ENCODE results near the gene ZC3H14.
"Not testable (repeated sequence)": the region's sequence is repeated elsewhere in the genome, so short reads cannot be mapped to it uniquely, and the experiment has no call there.

ZC3H14 gene, protein sequence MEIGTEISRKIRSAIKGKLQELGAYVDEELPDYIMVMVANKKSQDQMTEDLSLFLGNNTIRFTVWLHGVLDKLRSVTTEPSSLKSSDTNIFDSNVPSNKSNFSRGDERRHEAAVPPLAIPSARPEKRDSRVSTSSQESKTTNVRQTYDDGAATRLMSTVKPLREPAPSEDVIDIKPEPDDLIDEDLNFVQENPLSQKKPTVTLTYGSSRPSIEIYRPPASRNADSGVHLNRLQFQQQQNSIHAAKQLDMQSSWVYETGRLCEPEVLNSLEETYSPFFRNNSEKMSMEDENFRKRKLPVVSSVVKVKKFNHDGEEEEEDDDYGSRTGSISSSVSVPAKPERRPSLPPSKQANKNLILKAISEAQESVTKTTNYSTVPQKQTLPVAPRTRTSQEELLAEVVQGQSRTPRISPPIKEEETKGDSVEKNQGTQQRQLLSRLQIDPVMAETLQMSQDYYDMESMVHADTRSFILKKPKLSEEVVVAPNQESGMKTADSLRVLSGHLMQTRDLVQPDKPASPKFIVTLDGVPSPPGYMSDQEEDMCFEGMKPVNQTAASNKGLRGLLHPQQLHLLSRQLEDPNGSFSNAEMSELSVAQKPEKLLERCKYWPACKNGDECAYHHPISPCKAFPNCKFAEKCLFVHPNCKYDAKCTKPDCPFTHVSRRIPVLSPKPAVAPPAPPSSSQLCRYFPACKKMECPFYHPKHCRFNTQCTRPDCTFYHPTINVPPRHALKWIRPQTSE

DNA sequence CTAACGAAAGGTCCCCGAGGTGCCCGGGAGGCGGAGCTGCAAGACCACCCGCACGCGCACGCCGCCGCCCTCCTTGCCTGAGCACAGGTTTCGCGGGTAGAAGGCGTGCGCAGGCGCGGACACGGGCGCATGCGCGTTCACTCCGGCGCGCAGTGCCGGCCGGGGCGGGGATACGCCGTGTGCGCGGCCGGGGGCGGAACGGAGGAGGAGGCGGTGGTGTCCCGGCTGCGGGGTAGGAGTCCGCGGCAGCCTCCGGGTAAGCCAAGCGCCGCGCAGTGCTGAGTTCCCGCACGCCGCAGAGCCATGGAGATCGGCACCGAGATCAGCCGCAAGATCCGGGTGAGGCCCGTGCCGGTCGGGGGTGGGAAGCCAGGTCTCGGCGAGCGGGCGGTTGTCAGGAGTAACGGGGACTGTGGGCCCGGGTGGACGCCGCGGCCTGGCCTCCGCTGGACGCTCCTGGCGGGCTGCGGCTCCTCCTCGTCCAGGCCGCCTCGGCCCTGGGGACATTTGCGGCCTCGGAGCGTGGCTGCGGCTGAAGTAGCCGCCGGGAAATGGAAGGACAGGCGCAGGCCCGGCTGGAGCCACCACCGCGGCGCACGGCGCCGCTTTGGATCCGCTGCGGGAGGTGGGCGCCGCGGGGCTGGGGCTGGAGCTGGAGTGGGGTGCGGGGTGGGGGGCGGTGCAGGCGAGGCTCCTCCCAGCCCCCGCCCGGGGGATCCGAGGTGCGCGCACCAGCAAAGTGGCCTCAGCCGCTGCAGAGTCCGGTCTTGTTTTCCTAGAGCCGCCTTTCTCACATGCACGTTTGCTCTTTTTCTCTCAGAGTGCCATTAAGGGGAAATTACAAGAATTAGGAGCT lies at the start of gene ZC3H14:
ZC3H14 (plus strand) TSS at position 207 of the 856 bp plus-strand sequence; CDS start at position 304, 97 bp downstream.
- peak; percentile 94 to 95 (median 95) for DNase-seq

DNA sequence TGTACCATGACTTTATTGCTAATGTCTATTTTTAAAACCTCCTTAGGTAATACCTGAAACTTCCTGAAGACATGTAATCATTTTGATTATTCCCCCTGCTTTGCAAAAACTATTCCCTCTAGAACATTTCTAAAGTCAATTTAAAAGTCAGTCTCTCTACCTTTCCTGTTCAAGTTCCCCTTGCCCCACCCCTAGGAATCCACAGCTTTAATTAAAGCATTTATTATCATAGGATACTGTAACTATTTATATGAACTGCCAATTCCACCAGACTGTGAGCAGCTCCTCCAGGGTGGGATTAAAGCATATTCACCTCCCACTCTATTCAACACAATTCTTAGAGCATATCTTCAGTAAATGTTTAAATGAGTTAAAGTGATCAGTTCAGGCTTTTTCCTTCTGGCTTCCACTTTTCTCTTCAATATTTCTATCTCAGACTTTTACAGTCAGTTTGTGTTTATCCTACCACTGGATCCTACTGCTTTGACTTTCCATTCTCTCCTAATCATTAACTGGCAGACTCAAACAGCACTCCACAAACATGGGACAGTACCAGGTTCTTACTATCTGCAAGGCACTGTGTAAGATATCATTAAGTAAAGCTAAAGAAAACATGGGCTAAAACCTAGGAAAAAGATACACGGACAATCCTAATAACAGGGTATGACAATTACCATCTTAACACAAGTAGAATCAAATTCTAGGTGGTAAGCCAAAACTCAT lies 47.2 kb upstream of the ZC3H14 start:
- DNase-seq = no peak

DNA sequence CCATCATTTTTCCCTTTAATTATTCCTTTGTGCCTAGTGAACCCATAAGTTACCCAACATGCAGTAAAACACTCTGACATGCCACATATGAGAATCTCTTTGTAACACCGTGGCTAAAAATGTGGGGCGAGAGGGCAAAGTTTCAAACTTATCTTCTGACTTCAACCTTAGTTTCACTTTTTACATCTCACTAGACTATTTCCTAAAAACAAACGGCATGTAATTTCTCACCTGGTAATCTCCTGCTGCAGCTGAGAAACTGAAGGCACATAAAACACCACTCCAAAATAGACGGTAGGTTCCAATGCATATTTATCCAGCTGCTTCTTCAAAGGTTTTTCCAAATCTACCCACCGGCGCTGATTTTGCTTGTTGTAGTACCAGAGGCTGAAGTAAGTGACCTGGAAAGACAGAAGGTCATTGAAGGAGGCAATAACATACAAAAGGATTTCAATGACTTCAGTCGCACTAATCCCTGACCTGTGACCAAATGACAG lies 45.9 kb upstream of the ZC3H14 start:
- peak in 1 of 3 experiments; percentile 44 for DNase-seq

DNA sequence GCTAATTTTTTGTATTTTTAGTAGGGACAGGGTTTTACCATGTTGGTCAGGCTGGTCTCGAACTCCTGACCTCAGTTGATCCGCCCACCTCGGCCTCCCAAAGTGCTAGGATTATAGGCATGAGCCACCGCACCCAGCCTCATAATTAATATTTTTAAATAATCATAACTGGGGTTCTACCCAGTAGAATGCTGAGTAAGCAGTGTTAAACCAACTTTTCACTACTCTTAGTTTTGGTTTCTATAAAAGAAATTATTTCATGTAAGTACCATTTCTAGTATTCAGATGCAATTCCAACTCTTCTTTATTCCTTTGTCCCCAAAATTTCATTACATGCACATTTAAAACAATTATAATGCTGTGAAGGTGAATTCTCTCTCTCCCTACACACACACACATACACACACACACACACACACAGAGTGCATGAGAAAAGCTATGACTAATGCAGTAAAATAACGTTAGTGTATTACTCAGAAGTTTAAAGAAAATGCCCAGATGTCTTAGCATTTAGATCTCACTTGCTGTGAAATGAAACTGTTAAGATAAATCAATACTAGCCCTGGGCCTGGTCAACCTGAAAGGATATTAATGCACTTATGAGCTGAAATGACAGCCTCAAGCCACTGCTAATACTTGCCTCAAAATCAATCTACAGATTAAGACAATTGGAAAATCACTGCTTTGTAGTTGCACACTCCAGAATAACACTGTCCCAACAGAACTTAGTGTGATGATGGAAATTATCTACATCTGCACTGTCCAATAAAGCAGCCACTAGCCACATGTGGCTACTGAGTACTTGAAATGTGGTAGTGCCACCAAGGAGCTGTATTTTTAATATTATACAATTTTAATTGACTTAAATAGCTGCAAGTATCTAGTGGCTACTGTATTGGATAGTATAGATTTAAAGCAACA lies 44.0 kb upstream of the ZC3H14 start:
- no peak for DNase-seq

DNA sequence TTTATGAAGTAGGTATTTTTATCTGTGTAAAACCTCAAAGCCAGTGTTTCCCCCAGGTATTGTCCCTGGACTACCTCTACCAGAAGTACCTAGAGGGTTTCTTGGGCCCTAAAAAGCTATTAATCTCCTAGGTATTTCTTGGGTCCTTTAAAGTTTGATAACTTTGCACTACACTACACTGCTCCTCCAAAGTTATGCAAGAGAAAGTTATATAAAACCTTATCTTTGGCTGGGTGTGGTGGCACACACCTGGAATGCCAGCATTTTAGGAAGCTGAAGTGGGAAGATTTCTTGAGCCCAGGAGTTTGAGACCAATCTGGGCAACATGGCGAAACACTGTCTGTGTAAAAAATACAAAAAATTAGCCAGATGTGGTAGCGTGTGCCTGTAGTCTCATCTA lies 42.9 kb upstream of the ZC3H14 start:
- no peak for DNase-seq

DNA sequence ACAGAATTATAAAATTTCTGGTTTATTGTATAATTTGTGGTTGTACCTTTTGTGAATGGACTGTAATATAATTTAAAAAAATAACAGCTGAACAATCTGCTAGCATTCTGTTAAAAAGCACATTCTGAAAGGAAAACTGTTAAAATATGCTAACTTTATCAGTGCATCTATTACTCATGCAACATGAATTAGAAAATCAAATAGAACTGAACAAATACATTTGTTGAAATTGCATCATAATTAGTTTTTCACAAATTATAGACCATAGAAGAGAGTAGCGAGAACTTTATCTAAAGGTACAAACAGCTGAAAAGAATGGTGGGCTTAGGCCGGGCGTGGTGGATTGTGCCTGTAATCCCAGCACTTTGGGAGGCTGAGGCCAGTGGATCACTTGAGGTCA lies 41.0 kb upstream of the ZC3H14 start:
- DNase-seq = no peak

DNA sequence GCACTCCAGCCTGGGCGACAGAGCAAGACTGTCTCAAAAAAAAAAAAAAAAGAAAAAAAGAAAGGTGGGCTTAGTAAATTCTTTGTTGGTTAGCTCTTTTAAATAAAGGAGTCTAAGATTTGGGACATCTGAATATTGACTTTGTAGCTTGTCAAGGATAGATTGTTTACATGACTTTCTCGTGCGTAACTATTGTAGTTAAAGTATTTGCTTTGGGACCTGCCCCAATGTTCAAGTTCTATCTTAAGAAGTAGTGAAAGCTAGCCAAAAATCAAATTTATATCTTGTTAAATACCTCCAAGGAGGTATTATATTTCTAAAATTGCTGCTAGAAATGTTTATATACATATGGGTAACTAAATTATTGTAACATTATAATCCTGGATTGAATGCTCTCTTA lies 40.4 kb upstream of the ZC3H14 start:
- no peak for DNase-seq

DNA sequence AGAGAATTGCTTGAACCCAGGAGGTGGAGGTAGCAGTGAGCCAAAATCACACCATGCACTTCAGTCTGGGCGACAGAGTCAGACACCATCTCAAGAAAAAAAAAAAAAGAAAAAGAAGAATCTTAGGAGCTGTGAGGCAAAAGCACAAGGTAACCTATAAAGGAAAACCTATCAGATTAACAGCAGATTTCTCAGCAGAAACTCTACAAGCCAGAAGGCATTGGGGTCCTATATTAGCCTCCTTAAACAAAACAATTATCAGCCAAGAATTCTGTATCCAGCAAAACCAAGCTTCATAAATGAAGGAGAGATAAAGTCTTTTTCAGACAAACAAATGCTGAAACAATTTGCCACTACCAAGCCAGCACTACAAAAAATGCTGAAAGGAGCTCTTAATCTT lies 32.9 kb upstream of the ZC3H14 start:
- not testable (repeated sequence) for DNase-seq

DNA sequence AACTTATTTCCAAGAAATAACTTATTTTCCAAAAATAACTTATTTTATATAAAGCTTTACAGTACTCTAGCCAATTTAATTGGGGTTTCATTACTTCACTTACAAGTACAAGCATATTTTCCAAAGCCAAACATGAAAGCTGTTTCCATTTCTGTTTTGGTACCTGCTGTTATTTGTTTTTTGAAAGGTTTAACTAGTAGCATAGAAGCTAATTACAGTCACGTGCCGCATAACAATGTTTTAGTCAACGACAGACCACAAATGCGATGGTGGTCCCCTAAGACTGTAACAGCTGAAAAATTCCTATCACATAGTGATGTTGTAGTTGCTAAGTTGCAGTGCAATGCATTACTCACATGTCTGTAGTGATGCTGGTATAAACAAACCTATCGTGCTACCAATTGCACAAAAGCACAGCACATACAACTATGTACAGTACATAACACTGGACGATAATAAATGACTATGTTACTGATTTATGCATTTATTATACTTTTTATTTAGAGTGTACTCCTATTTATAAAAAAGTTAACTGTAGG lies 29.7 kb upstream of the ZC3H14 start:
- DNase-seq = no peak

DNA sequence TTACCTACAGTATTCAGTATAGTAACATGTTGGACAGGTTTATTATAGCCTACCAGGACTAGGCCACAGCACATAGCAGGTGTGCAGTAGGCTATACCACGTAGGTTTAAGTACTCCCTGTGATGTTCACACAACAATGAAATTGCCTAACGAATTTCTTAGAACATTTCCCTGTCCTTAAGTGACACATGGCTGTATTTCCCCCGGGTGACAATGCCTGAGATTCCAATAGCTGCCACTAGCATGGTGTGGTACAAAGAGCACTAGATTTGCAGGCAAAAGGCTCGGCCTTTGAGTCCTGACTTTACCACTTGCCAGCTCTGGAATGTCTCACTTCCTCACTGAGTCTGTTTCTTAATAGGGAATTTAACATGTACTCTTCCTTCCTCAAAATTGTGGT lies 27.7 kb upstream of the ZC3H14 start:
- DNase-seq = peak in 2 of 3 experiments; percentile 49 to 77

DNA sequence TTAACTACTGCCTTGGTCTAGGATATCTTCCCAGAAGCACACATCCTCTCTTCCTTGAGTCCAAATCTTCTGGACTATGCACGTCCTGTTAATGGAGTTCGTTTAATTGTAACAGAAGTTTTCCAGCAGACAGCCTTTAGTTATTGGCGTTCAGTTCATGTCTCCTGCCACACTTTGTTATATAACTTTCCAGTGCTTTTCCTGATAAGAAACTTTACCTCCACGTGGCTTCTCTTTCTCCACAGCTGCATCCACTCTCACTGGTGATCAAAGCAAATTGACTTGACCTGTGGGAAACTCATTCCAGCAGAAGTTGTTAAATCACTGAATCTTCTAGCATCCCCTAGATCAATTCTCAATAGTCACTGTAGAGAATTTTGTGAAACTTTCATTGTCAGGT lies 27.0 kb upstream of the ZC3H14 start:
- DNase-seq = no peak

DNA sequence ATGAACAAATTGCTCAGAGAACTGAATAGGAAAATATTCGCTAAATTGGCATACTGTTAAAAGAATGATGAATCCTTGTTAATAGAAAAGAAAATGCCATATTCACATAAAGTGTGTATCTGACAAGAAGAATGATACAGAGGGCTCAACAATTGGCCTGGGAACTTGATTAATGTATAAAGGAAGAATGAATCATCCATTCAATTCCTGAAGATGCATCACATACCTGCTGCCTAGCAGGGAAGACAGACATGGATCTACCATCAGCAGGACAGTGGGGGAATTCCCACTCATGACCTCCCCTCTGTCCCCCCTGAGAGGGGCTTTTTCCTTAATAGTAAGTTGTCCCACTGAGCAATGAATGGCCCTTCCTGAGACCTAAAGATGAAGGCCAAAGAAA lies 21.5 kb upstream of the ZC3H14 start:
- no peak for DNase-seq

DNA sequence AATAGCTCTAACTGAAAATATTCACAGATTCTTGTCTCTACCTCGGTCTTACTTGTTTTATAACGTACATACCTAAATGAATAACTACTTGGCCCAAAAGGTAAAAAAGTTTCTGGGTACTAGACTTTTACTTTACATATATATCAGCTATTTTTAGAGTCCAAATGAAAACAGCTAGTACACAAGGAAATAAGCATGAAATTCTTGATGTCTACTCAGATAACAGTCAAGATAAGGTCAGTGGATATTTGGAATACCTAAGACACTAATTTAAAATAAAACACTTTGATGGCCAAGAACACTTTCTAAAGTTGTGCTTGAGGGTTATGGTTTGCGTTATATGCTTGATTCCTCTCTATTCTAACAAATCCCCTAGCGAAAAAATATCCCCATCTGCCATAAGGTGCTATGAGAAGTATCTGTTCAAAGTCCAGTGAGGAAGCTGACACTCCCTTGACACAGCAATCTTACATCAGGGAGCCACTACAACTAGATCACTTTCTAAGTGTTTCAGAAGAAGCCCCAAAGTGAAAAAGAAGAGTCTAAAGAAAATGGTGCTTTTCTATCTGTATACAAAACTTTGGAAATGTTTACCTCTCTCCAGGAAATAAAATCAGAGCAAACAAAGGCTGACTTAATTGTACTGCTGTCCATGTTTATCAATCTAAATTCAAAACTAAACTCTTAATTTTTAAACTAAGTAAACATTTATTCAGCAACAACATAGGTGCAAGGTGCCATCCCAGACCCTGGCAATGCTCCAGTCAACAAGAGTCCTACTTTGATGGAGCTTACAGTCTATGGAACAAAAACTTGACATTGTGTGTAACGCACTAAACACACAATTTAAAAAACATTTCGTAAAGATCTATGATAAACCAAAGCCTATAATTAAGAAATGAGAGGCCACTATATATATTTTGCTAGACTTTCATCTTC lies 19.7 kb upstream of the ZC3H14 start:
- DNase-seq = peak in 2 of 3 experiments; percentile 9 to 67

DNA sequence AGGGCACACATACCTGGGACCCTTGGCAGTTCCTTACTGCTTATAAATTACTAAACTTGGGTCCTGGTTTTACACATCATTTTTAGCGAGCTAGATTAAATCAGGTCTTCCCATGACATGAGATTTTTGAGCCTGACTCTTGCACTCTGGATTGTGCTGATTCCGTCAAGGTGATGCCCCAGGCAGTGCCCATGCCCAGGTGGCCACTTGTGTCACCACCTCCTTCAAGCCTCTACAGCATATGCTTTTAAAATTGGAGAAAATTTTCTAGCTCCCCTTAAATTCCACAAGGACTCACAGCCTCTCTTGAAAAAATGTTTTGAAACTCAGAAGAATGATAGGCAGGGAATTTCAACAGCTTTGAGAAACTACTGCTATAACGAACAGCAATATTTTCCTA lies 17.6 kb upstream of the ZC3H14 start:
- no peak for DNase-seq

DNA sequence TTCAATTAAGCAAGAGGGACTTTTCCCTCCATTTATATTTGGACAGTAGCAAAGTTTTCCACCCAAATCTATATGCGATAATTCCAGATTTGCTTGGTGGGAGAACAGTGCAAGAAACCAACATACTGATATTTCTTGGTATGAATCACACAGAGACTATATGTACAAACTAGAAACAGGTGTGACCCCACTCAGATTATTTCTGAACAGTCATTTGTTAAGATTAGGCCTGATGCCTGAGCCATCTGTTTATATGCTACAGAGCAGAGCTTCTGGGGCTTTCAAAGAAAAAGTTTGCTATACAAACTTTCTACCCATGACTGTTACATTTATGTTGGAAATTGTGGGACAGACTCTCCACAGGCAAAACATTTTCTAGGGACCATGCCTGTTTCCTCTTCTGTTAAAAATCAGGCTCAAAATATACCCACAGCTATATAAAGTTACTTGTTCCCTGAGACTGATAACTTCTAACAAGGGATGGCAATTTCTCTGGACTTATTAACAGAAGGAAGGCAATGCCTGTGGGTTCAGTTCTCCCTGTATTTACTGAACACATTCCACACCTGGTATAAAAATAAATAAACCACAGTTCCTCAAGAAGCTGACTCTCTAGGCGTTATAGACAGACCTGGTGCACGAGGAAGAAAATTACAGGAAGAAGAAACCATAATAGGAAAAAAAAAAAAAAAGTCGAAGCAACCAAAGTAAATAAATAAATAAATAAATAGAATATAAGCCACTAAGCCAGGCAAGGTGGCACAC lies 16.0 kb upstream of the ZC3H14 start:
- DNase-seq = no peak

DNA sequence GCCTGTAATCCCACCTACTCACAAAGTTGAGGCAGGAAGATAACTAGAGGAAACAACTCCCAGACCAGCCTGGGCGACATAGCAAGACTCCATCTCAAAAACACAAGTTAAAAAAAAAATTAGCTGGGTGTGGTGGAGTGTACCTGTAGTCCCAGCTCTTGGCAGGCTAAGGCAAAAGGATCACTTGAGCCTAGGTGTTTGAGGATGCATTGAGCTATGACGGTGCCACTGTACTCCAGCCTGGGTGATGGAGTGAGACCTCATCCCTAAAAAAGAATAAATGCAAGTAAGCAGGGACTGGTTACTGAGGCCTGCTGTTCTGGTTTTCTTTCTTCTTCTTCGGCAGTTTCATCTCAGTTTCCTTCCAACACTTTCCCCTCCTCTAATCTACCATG lies 15.5 kb upstream of the ZC3H14 start:
- no peak for DNase-seq

DNA sequence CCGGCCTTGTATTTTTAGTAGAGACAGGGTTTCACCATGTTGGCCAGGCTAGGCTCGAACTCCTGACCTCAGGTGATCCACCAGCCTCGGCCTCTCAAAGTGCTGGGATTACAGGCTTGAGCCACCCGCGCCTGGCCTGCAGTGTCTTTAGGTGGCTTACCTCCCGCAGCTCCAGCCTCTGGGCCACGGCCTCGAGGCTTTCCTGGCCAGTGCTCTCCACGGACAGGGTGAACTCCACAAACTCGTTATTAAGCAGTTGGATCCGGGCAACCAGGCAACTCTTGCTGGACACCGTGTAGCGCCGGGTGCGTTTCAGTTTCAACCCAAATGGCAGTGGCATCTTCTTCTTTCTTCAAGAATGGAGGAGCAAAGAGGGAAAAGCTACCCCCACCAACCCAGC lies 12.8 kb upstream of the ZC3H14 start:
- no peak for DNase-seq

DNA sequence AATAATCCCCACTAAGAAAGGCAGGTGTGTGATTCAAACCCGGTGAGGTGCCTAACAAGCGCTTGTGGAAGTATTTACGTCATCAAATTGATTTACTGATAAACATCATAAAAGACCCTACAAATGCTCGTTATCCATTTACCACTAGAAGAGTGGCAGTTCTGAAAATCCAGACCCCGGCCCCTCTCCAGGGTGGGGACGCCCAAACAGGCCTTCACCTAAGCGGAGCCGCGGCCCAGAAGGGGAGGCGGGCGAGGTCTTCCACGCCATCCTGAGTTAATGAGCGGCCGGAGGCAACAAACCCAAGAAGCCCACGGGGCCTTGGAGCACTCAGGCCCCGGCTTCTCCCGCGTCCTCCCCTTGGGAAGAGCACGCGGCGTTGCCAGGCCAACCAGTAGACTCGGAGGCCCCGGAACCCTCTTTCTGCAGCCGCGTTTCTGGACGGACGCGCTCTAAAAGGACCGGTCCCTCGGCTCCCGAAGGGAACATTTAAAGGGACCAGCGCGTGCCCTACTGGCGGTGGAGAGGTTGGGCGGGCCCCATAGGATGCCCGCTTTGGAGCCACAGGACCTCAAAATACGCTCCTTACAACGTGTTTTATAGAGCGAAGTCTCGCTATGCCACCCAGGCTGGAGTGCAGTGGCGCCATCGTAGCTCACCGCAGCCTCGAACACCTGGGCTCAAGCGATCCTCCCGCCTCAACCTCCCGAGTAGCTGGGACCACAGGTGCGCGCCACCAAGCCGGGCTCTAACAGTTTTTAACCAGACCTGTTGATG lies 11.6 kb upstream of the ZC3H14 start:
- DNase-seq = peak; percentile 78 to 97 (median 95)

All from NCI-H1417 (cell line).